Subcutaneous adipose tissue (tissue), 4 donors: ENCODE results near the gene HBQ1. TPM values are rescaled to one million over a fixed set of nuclear protein-coding genes. Genes with fewer than 3 reads are reported as not detected.

ENCODE experiments used
- small RNA-seq: library from RNA; depleted of rRNA; stranded (forward); fragments of <200 nt; gene quantifications from one replicate; pipeline ENCODE3, GENCODE V24; 2016
- total RNA-seq, 4 donors: library from RNA; depleted of rRNA; stranded (reverse); fragments of >200 nt; gene quantifications; one replicate each; pipeline ENCODE4 v1.1.0, GENCODE V29; 2016
- TF ChIP-seq, protein P1 (sequence below): fragments of 450-650 bp; IDR thresholded peaks from one replicate; pipeline ENCODE4 v1.5.1; 2016; ENCODE audit warnings: low read depth, mild to moderate bottlenecking, control low read depth, antibody characterized with exemption, moderate library complexity

Gene HBQ1
- total RNA-seq, 4 donors from 2014 or later = not detected

DNA sequence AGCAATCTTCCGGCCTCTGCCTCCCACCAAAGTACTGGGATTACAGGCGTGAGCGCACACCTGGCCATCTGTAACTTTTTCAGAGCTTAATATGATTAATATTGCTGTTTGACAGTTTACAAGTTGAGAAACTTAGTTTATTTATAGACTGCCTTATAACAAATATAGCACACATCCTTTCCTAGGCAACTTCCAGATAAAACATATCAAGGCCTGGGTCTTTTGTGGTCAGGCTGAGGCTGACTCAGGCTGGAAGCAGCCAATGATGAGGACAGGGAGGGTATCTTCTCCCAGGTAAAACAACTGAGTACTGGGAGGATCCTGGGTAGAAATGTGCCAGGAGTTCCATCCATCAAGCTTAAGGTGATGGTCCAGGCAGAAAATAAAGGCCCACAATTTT lies 32.7 kb downstream of the HBQ1 start:
- TF ChIP-seq, protein P1, sequence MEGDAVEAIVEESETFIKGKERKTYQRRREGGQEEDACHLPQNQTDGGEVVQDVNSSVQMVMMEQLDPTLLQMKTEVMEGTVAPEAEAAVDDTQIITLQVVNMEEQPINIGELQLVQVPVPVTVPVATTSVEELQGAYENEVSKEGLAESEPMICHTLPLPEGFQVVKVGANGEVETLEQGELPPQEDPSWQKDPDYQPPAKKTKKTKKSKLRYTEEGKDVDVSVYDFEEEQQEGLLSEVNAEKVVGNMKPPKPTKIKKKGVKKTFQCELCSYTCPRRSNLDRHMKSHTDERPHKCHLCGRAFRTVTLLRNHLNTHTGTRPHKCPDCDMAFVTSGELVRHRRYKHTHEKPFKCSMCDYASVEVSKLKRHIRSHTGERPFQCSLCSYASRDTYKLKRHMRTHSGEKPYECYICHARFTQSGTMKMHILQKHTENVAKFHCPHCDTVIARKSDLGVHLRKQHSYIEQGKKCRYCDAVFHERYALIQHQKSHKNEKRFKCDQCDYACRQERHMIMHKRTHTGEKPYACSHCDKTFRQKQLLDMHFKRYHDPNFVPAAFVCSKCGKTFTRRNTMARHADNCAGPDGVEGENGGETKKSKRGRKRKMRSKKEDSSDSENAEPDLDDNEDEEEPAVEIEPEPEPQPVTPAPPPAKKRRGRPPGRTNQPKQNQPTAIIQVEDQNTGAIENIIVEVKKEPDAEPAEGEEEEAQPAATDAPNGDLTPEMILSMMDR = no peak

DNA sequence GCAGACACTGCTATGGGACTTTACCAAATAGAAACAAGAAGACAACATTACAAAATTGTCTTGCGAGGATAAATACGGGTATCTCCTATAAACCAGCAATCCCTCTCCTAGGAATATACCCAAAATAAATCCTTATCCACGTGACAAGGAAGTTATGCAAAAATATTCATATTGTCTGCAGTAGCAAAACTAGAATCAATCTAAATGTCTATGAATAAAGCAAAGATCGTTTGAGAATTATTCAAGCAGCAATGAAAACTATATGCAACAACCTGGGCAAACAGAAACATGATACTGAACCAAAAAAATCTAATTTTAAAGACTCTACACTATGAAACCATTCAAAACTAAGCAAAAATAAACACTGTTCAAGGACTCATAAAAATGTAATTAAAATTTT lies 39.8 kb downstream of the HBQ1 start:
- TF ChIP-seq, protein P1 = no peak

DNA sequence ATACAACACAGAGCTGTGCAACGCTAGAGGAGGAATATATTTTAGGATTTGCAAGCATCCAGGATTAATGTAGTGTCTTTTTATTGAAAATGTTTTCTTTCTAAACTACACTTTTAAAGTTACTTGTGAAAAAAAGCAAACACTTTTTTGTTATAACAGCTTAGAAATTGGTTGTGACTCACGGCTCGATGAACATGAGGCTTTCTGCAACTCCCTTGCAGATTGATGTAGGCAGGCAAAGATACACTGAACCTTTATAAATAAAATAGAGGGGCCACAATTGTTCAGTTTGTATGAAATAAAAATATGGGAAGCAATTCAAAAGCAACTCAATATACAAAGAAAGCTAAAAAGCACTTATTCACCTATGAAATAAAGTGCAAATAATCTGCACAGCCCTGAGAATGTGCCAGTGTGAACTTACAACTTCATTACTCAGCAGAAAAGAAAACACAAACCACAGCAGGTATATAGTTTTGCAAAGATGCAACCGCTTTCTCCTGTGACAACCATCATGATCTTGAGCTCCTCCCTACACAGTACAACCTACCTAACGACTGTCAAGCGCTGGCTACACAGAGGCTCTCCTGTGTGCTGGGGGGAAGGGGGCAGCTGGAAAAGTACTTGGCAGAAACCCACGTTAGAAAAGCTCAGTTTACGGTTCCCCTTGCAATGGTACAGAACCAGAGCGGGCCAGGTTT lies 48.0 kb downstream of the HBQ1 start:
- TF ChIP-seq, protein P1 = no peak

DNA sequence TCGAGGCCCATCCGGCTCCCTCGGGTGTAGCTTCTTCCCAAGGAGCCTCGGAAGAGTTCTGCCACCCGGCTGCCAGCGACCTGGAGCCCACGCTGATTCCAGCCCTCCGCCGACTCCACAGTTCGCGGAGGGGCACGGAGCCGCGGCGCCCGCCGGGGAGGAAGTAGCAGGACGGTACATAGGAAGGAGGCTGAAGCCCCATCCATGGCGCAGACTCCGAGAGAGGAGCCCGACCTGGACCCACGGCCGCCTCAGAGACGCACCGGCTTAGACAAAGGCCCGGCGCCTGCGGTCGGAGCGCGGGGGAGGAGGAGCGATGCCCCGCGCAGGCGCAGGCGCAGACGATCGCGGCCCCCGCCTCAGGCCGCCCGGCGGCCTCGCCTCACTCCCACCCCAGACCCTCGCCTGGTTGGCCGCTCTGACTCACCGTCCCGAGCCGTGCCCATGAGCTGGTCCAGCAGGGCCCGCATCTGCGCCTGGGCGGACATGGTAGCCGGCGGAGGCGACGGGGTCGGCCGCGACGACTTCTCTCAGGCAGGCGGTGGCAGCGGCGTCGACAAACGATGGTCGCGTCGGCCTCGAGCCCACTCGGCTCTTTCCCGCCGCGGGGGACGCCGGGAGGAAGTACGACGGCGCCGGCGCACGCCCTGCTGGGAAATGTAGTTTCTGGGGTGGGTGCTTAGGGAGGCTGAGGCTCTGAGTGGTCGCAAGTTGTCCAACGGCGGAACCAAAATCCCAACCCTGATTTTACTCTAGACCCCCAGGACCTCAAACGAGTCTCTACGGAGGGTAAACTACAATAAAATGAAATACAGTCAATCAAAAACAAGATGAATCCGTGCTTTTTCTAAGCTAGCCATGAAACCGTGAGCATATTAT lies 48.8 kb downstream of the HBQ1 start, which contains the start of gene LUC7L:
LUC7L (minus strand) TSS at position 598 of the 879 bp plus-strand sequence; CDS start at position 488, 110 bp downstream.
- TF ChIP-seq, protein P1 = no peak

DNA sequence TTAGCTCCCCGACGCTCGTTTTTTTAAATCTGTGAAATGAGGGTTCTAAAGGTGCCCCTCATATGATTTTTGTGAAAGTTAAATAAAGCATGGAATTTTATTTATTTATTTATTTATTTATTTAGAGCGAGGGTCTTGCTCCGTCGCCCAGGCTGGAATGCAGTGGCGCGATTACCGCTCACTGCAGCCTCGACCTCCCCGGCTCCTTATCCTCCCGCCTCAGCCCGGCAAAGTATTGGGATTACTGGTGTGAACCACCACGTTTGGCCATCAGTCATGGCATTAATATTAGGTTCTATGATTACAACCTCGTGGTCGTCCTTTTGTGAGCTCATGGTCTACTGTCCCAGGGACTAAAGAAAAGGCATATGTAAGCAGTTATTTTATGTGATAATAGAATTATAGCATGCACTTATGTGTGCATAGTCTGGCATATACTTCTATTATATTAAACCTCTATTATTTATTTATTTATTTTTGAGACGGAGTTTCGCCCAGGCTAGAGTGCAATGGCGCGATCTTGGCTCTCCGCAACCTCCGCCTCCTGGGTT lies 49.5 kb downstream of the HBQ1 start:
- TF ChIP-seq, protein P1 = no peak

Small RNAs within 50 kb of the gene (small RNA-seq; reads per million reads assigned to genes)
- gene RF00019 = 0.49 reads per million

Other genes starting within 250 kb of the HBQ1 start
- 1 to 10 TPM; 1.5 to 7.3 (median 4.8) TPM for gene POLR3K, start 126.9 kb upstream of the HBQ1 start, total RNA-seq
- gene SNRNP25, start 126.6 kb upstream of the HBQ1 start, total RNA-seq = 10 to 100 TPM; 12.8 to 21.9 (median 15.2) TPM
- 10 to 100 TPM; 17.2 to 72.7 (median 27.9) TPM for gene RHBDF1, start 107.8 kb upstream of the HBQ1 start, total RNA-seq
- gene MPG, start 102.2 kb upstream of the HBQ1 start, total RNA-seq = 100 to 1,000 TPM in 1 of 4 donors, 10 to 100 TPM in 3; 50.2 to 108 (median 83.5) TPM
- gene NPRL3, start 41.8 kb upstream of the HBQ1 start, total RNA-seq = 10 to 100 TPM; 18.7 to 39.2 (median 24.7) TPM
- 1 to 10 TPM in 1 of 4 donors, under 1 TPM in 1, not detected in 2; 0.88 to 3.0 TPM for gene HBZ, start 27.8 kb upstream of the HBQ1 start, total RNA-seq
- 1 to 10 TPM in 2 of 4 donors, not detected in 2; 1.3 to 2.4 TPM for gene HBM, start 14.5 kb upstream of the HBQ1 start, total RNA-seq
- gene HBA2, start 7.6 kb upstream of the HBQ1 start, total RNA-seq = 100 to 1,000 TPM in 2 of 4 donors, 10 to 100 TPM in 2; 25.2 to 313 (median 90.4) TPM
- gene HBA1, start 3.8 kb upstream of the HBQ1 start, total RNA-seq = 10 to 100 TPM; 11.9 to 71.7 (median 41.0) TPM
- gene LUC7L, start 49.0 kb downstream of the HBQ1 start, total RNA-seq = 100 to 1,000 TPM in 2 of 4 donors, 10 to 100 TPM in 2; 73.9 to 133 (median 94.1) TPM
- gene FAM234A, start 54.4 kb downstream of the HBQ1 start, total RNA-seq = 100 to 1,000 TPM in 1 of 4 donors, 10 to 100 TPM in 3; 43.4 to 117 (median 50.2) TPM
- gene RGS11, start 95.5 kb downstream of the HBQ1 start, total RNA-seq = 10 to 100 TPM in 2 of 4 donors, 1 to 10 TPM in 2; 6.2 to 20.2 (median 11.4) TPM
- not detected for gene ARHGDIG, start 100.1 kb downstream of the HBQ1 start, total RNA-seq
- gene PDIA2, start 102.7 kb downstream of the HBQ1 start, total RNA-seq = under 1 TPM in 2 of 4 donors, not detected in 2; 0.22 to 0.94 TPM
- 10 to 100 TPM; 11.1 to 19.0 (median 15.0) TPM for gene AXIN1, start 172.3 kb downstream of the HBQ1 start, total RNA-seq
- gene MRPL28, start 190.1 kb downstream of the HBQ1 start, total RNA-seq = 10 to 100 TPM; 37.3 to 59.9 (median 47.5) TPM
- 10 to 100 TPM; 18.3 to 43.5 (median 28.3) TPM for gene PGAP6, start 201.5 kb downstream of the HBQ1 start, total RNA-seq
- gene NME4, start 216.7 kb downstream of the HBQ1 start, total RNA-seq = 100 to 1,000 TPM in 2 of 4 donors, 10 to 100 TPM in 2; 62.1 to 120 (median 96.5) TPM
- 10 to 100 TPM in 3 of 4 donors, 1 to 10 TPM in 1; 9.8 to 54.8 (median 20.3) TPM for gene DECR2, start 221.4 kb downstream of the HBQ1 start, total RNA-seq
- 10 to 100 TPM; 10.9 to 35.0 (median 21.0) TPM for gene RAB11FIP3, start 245.2 kb downstream of the HBQ1 start, total RNA-seq